SK-N-SH treated with all-trans-retinoic acid at 6 μM for 48 hours (cell line): Measurements from ENCODE around the gene TXNL4B.

Experiments used
- ATAC-seq: fragments of 200-7000 bp; cut with Tn5 transposase; 3 replicates; pipeline ENCODE4 v1.9.1; 2020; ENCODE audit warnings: mild to moderate bottlenecking, moderate library complexity
- ARNTL ChIP-seq: fragments of 450-650 bp; formaldehyde crosslinking; IDR thresholded peaks from 2 replicates; pipeline ENCODE4 v1.5.0; 2020; ENCODE audit warnings: low read depth, mild to moderate bottlenecking, moderate library complexity, borderline replicate concordance
- BACH2 ChIP-seq: fragments of 250-450 bp; sonication (Bioruptor Pico); IDR thresholded peaks from 2 replicates; pipeline ENCODE4 v1.9.0; 2021; ENCODE audit warnings: mild to moderate bottlenecking, borderline replicate concordance
- CSDC2 ChIP-seq: fragments of 250-450 bp; sonication (Bioruptor Pico); IDR thresholded peaks from 2 replicates; pipeline ENCODE4 v1.5.0; 2020; ENCODE audit warnings: mild to moderate bottlenecking, moderate library complexity
- ESRRG ChIP-seq: fragments of 250-450 bp; sonication (Bioruptor Pico); IDR thresholded peaks from 2 replicates; pipeline ENCODE4 v1.6.1; 2021; ENCODE audit warnings: mild to moderate bottlenecking
- GLIS3 ChIP-seq: fragments of 250-450 bp; sonication (Bioruptor Pico); IDR thresholded peaks from 2 replicates; pipeline ENCODE4 v1.5.0; 2020; ENCODE audit warnings: mild to moderate bottlenecking, moderate library complexity
- ISL1 ChIP-seq: fragments of 250-450 bp; sonication (Bioruptor Pico); IDR thresholded peaks from 2 replicates; pipeline ENCODE4 v2.1.2; 2022; ENCODE audit warnings: mild to moderate bottlenecking, moderate library complexity
- PPARA ChIP-seq: fragments of 250-450 bp; sonication (Bioruptor Pico); IDR thresholded peaks from 2 replicates; pipeline ENCODE4 v1.5.0; 2020; ENCODE audit warnings: mild to moderate bottlenecking, borderline replicate concordance
- RARB ChIP-seq: fragments of 250-450 bp; sonication (Bioruptor Pico); IDR thresholded peaks from 2 replicates; pipeline ENCODE4 v1.8.0; 2021; ENCODE audit warnings: mild to moderate bottlenecking, moderate library complexity
- SNAI2 ChIP-seq: fragments of 250-450 bp; sonication (Bioruptor Pico); IDR thresholded peaks from 2 replicates; pipeline ENCODE4 v1.5.0; 2020; ENCODE audit warnings: mild to moderate bottlenecking, moderate library complexity
- TCF4 ChIP-seq: fragments of 250-450 bp; sonication (Bioruptor Pico); IDR thresholded peaks from 2 replicates; pipeline ENCODE4 v1.8.0; 2021; ENCODE audit warnings: mild to moderate bottlenecking, moderate library complexity, borderline replicate concordance
- TOX ChIP-seq: fragments of 250-450 bp; sonication (Bioruptor Pico); IDR thresholded peaks from 2 replicates; pipeline ENCODE4 v1.8.0; 2021; ENCODE audit warnings: mild to moderate bottlenecking, moderate library complexity, borderline replicate concordance
- ZC3H10 ChIP-seq: fragments of 250-450 bp; sonication (Bioruptor Pico); IDR thresholded peaks from 2 replicates; pipeline ENCODE4 v1.5.1; 2021; ENCODE audit warnings: mild to moderate bottlenecking, moderate library complexity
- ZFP3 ChIP-seq: fragments of 250-450 bp; sonication (Bioruptor Pico); IDR thresholded peaks from 2 replicates; pipeline ENCODE4 v1.5.0; 2020; ENCODE audit warnings: mild to moderate bottlenecking, moderate library complexity
- ZFP30 ChIP-seq: fragments of 450-650 bp; formaldehyde crosslinking; IDR thresholded peaks from 2 replicates; pipeline ENCODE4 v1.5.0; 2022; ENCODE audit warnings: mild to moderate bottlenecking, moderate library complexity
- ZNF565 ChIP-seq: fragments of 450-650 bp; formaldehyde crosslinking; conservative IDR thresholded peaks from 2 replicates; pipeline ENCODE4 v1.5.0; 2020; ENCODE audit warnings: low read depth, mild to moderate bottlenecking, moderate library complexity
- ZNF70 ChIP-seq: fragments of 450-650 bp; formaldehyde crosslinking; IDR thresholded peaks from 2 replicates; pipeline ENCODE4 v1.5.0; 2020; ENCODE audit warnings: mild to moderate bottlenecking, moderate library complexity
- ZNF8 ChIP-seq: fragments of 450-650 bp; formaldehyde crosslinking; IDR thresholded peaks from 2 replicates; pipeline ENCODE4 v1.5.0; 2020; ENCODE audit warnings: mild to moderate bottlenecking, moderate library complexity
- TF ChIP-seq, protein P1 (sequence below): fragments of 250-450 bp; sonication (Bioruptor Pico); IDR thresholded peaks from 2 replicates; pipeline ENCODE4 v1.5.1; 2020; ENCODE audit warnings: low read depth, mild to moderate bottlenecking, moderate library complexity
- TF ChIP-seq, protein P2 (sequence below): fragments of 250-450 bp; sonication (Bioruptor Pico); IDR thresholded peaks from 2 replicates; pipeline ENCODE4 v1.8.0; 2020; ENCODE audit warnings: mild to moderate bottlenecking, moderate library complexity, borderline replicate concordance
- TF ChIP-seq, protein P3 (sequence below): fragments of 250-450 bp; sonication (Bioruptor Pico); IDR thresholded peaks from 2 replicates; pipeline ENCODE4 v1.5.1; 2021; ENCODE audit warnings: mild to moderate bottlenecking, moderate library complexity
- TF ChIP-seq, protein P4 (sequence below): fragments of 250-450 bp; sonication (Bioruptor Pico); IDR thresholded peaks from 2 replicates; pipeline ENCODE4 v1.8.0; 2021; ENCODE audit warnings: low read depth, mild to moderate bottlenecking, moderate library complexity, borderline replicate concordance

The TXNL4B gene

DNA sequence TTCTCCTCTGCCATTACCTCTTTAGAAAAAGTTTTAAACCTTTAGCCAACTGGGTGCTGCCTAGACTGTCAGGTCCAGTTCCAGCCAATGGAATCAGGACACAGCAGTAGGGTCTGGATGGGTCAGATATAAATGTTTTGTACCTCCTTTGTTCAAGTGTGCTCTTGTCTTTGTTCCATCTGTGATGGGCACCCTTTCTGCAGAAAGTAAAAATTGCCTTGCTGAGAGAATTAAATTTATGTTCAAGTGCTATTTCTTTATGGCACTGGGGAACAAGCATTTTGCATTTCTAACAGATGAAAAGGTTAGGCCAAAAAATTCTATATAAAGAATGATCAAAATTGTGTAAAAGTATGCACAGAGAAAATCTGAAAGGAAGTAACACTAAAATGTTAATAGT, 44.3 kb downstream of the TXNL4B start:
- TF ChIP-seq PPARA (CRISPR knock-in tag) (no peak), ZNF565 (no peak), TOX (CRISPR knock-in tag) (no peak), ZFP30 (CRISPR knock-in tag) (no peak), ZNF8 (no peak), ISL1 (no peak), GLIS3 (no peak), CSDC2 (CRISPR knock-in tag) (no peak), TCF4 (CRISPR knock-in tag) (no peak), ZNF70 (no peak), SNAI2 (CRISPR knock-in tag) (no peak), ZC3H10 (no peak), BACH2 (CRISPR knock-in tag) (no peak), ZFP3 (CRISPR knock-in tag) (no peak), ARNTL (CRISPR knock-in tag) (no peak), RARB (CRISPR knock-in tag) (no peak)
- TF ChIP-seq, protein P1, sequence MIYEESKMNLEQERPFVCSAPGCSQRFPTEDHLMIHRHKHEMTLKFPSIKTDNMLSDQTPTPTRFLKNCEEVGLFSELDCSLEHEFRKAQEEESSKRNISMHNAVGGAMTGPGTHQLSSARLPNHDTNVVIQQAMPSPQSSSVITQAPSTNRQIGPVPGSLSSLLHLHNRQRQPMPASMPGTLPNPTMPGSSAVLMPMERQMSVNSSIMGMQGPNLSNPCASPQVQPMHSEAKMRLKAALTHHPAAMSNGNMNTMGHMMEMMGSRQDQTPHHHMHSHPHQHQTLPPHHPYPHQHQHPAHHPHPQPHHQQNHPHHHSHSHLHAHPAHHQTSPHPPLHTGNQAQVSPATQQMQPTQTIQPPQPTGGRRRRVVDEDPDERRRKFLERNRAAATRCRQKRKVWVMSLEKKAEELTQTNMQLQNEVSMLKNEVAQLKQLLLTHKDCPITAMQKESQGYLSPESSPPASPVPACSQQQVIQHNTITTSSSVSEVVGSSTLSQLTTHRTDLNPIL (CRISPR knock-in tag): no peak
- TF ChIP-seq, protein P2, sequence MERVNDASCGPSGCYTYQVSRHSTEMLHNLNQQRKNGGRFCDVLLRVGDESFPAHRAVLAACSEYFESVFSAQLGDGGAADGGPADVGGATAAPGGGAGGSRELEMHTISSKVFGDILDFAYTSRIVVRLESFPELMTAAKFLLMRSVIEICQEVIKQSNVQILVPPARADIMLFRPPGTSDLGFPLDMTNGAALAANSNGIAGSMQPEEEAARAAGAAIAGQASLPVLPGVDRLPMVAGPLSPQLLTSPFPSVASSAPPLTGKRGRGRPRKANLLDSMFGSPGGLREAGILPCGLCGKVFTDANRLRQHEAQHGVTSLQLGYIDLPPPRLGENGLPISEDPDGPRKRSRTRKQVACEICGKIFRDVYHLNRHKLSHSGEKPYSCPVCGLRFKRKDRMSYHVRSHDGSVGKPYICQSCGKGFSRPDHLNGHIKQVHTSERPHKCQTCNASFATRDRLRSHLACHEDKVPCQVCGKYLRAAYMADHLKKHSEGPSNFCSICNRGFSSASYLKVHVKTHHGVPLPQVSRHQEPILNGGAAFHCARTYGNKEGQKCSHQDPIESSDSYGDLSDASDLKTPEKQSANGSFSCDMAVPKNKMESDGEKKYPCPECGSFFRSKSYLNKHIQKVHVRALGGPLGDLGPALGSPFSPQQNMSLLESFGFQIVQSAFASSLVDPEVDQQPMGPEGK (CRISPR knock-in tag): no peak
- TF ChIP-seq, protein P3, sequence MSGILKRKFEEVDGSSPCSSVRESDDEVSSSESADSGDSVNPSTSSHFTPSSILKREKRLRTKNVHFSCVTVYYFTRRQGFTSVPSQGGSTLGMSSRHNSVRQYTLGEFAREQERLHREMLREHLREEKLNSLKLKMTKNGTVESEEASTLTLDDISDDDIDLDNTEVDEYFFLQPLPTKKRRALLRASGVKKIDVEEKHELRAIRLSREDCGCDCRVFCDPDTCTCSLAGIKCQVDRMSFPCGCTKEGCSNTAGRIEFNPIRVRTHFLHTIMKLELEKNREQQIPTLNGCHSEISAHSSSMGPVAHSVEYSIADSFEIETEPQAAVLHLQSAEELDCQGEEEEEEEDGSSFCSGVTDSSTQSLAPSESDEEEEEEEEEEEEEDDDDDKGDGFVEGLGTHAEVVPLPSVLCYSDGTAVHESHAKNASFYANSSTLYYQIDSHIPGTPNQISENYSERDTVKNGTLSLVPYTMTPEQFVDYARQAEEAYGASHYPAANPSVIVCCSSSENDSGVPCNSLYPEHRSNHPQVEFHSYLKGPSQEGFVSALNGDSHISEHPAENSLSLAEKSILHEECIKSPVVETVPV (CRISPR knock-in tag): no peak
- TF ChIP-seq, protein P4, sequence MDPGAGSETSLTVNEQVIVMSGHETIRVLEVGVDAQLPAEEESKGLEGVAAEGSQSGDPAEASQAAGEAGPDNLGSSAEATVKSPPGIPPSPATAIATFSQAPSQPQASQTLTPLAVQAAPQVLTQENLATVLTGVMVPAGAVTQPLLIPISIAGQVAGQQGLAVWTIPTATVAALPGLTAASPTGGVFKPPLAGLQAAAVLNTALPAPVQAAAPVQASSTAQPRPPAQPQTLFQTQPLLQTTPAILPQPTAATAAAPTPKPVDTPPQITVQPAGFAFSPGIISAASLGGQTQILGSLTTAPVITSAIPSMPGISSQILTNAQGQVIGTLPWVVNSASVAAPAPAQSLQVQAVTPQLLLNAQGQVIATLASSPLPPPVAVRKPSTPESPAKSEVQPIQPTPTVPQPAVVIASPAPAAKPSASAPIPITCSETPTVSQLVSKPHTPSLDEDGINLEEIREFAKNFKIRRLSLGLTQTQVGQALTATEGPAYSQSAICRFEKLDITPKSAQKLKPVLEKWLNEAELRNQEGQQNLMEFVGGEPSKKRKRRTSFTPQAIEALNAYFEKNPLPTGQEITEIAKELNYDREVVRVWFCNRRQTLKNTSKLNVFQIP: no peak
- ATAC-seq: no peak

DNA sequence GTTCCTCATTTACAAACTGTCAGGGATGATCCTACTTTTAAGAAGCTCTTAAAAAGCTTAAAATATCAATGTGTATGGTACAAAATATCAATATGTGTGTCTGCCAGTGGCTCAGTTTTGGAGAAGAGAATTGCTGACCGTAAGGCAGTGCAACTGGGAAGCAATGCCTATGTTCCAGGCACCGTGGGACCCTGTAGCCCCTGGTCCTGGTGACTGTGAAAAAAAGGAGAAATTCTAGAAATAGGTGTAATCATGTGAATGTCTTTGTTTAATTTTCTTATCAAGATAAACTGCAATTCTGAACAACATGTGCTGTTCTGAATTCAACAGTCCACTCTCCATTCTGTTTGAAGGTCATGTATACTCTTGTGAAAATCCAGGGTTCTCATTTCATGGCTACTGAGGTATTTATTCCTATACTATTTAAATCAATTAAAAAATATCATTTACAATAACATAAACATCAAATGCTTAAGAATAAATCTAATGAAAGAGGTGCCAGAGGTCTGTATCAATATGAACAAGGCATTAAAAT, 48.5 kb downstream of the TXNL4B start:
- TF ChIP-seq, protein P3 (CRISPR knock-in tag): no peak
- TF ChIP-seq ZFP3 (CRISPR knock-in tag) (no peak), ZNF8 (no peak), BACH2 (CRISPR knock-in tag) (no peak)

DNA sequence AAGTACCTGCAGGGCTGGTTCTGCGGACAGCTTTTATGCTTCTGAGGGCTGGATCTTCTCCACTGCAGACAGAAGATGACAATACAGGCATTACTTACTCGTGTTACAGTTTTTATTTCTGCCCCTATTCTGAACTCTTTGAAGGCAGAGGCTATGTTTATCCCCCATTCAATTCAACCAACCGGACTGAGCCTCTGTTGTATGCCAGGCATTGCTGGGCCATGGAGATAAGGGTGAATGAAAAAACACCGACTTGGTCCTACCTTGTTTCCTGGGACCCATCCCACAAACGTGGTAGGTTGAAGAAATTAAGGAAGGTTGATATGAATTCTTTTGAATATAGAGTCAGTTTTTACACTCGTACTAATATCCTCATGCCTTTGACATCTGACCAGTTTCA, 49.1 kb downstream of the TXNL4B start:
- no peak for ATAC-seq
- no peak for TF ChIP-seq BACH2 (CRISPR knock-in tag)
- TF ChIP-seq, protein P1 (CRISPR knock-in tag): no peak
- no peak for TF ChIP-seq ESRRG (CRISPR knock-in tag)
- no peak for TF ChIP-seq ZFP3 (CRISPR knock-in tag)
- no peak for TF ChIP-seq ISL1
- no peak for TF ChIP-seq ZNF565
- no peak for TF ChIP-seq TOX (CRISPR knock-in tag)

More for the DNA sequence above, 48.5 kb downstream of the TXNL4B start:
- no peak for ATAC-seq
